SKM-1 treated with dmso at 0.1 percent for 144 hours (cell line): ENCODE measurements around the gene USP32.
"Not testable (repeated sequence)": the region's sequence is repeated elsewhere in the genome, so short reads cannot be mapped to it uniquely, and the experiment has no call there.

Experiments used
- DNase-seq: peaks from one replicate; lab custom pipeline; 2025; ENCODE audit not compliant: unreplicated experiment; lab: John Stamatoyannopoulos, UW

The USP32 gene

GRCh38 chr17:60333628-60334031 is 58.3 kb downstream of the USP32 start:
- DNase-seq = no peak

GRCh38 chr17:60333072-60333471 is 58.9 kb downstream of the USP32 start:
- not testable (repeated sequence) for DNase-seq

- DNase-seq = no peak
Observed at GRCh38 chr17:60332574-60332973, 59.4 kb downstream of the USP32 start.

- DNase-seq = no peak
Observed at GRCh38 chr17:60330731-60331130, 61.2 kb downstream of the USP32 start.

GRCh38 chr17:60328679-60329078 is 63.3 kb downstream of the USP32 start:
- DNase-seq = no peak

GRCh38 chr17:60327901-60328273 is 64.0 kb downstream of the USP32 start:
- no peak for DNase-seq

GRCh38 chr17:60327134-60327900 is 64.6 kb downstream of the USP32 start:
- DNase-seq = no peak

- no peak for DNase-seq
Observed at GRCh38 chr17:60326702-60327101, 65.2 kb downstream of the USP32 start.

GRCh38 chr17:60325730-60326524 is 66.0 kb downstream of the USP32 start:
- no peak for DNase-seq

GRCh38 chr17:60323754-60324153 is 68.2 kb downstream of the USP32 start:
- no peak for DNase-seq

- DNase-seq = no peak
Observed at GRCh38 chr17:60322056-60322387, 69.9 kb downstream of the USP32 start.

GRCh38 chr17:60321336-60322055 is 70.4 kb downstream of the USP32 start:
- no peak for DNase-seq

GRCh38 chr17:60318830-60319229 is 73.1 kb downstream of the USP32 start:
- no peak for DNase-seq

GRCh38 chr17:60318326-60318725 is 73.6 kb downstream of the USP32 start:
- no peak for DNase-seq

- DNase-seq = no peak
Observed at GRCh38 chr17:60315650-60316049, 76.3 kb downstream of the USP32 start.

- not testable (repeated sequence) for DNase-seq
Observed at GRCh38 chr17:60314900-60315299, 77.0 kb downstream of the USP32 start.

- DNase-seq = no peak
Observed at GRCh38 chr17:60314423-60314822, 77.5 kb downstream of the USP32 start.

- DNase-seq = no peak
Observed at GRCh38 chr17:60311936-60312335, 80.0 kb downstream of the USP32 start.

GRCh38 chr17:60311186-60311585 is 80.7 kb downstream of the USP32 start:
- no peak for DNase-seq

- DNase-seq = peak; percentile 57
Observed at GRCh38 chr17:60305141-60305540, 86.8 kb downstream of the USP32 start.

GRCh38 chr17:60304502-60304901 is 87.4 kb downstream of the USP32 start:
- DNase-seq = no peak
